DND-41 (cell line): Measurements from ENCODE around the gene CPNE5.

ENCODE experiments used
- ATAC-seq: fragments of 200-7000 bp; cut with Tn5 transposase; 3 replicates; pipeline ENCODE4 v1.9.1; 2021; ENCODE audit warnings: low read depth; ENCODE audit not compliant: insufficient read depth
- DNase-seq: peaks from one replicate; pipeline ENCODE4 v3.0.0-alpha.2; 2020
- H2AFZ ChIP-seq: 2 replicates; pipeline ENCODE4 v1.6.0; 2012; ENCODE audit warnings: low read depth, low read length
- H3K27ac ChIP-seq: 2 replicates; pipeline ENCODE4 v1.5.1; 2012; ENCODE audit warnings: low read length, inconsistent platforms
- H3K27me3 ChIP-seq: fragments of 200-600 bp; sonication (generic); 2 replicates; pipeline ENCODE4 v1.6.0; 2012; ENCODE audit warnings: low read length, mild to moderate bottlenecking, inconsistent platforms; ENCODE audit not compliant: insufficient read depth, poor library complexity
- H3K36me3 ChIP-seq: 2 replicates; pipeline ENCODE4 v1.5.1; 2012; ENCODE audit warnings: low read length, inconsistent platforms; ENCODE audit not compliant: insufficient read depth
- H3K4me1 ChIP-seq: 2 replicates; pipeline ENCODE4 v1.5.1; 2012; ENCODE audit warnings: mild to moderate bottlenecking, low read length; ENCODE audit not compliant: insufficient read depth
- H3K4me2 ChIP-seq: 2 replicates; pipeline ENCODE4 v1.6.0; 2012; ENCODE audit warnings: mild to moderate bottlenecking, moderate library complexity, low read length, inconsistent platforms; ENCODE audit not compliant: insufficient read depth
- H3K4me3 ChIP-seq, 2 experiments: fragments of 200-600 bp in 1 of 2; shearing (Covaris generic) in 1 of 2; 2 replicates each; pipeline ENCODE4 v1.5.1; 2012 to 2016; ENCODE audit warnings: inconsistent platforms in 2 of 2, low read length in 2 of 2, mild to moderate bottlenecking in 2 of 2, low read depth in 1 of 2, moderate library complexity in 1 of 2
- H3K79me2 ChIP-seq: 2 replicates; pipeline ENCODE4 v1.6.0; 2012; ENCODE audit warnings: low read length, inconsistent platforms; ENCODE audit not compliant: insufficient read depth
- H3K9ac ChIP-seq: 2 replicates; pipeline ENCODE4 v1.6.0; 2012; ENCODE audit warnings: low read depth, mild to moderate bottlenecking, inconsistent platforms, low read length, moderate library complexity
- H3K9me3 ChIP-seq: 2 replicates; pipeline ENCODE4 v1.5.1; 2012; ENCODE audit warnings: low read length, moderate library complexity, mild to moderate bottlenecking, inconsistent platforms; ENCODE audit not compliant: insufficient read depth, severe bottlenecking
- H4K20me1 ChIP-seq: 2 replicates; pipeline ENCODE4 v1.6.0; 2012; ENCODE audit warnings: low read length; ENCODE audit not compliant: insufficient read depth
- CTCF ChIP-seq: IDR thresholded peaks from 2 replicates; pipeline ENCODE4 v1.5.1; 2012; ENCODE audit warnings: borderline replicate concordance, low read length, moderate library complexity, mild to moderate bottlenecking; ENCODE audit not compliant: poor library complexity, severe bottlenecking; ENCODE audit errors: extremely low read depth
- EZH2 ChIP-seq: IDR thresholded peaks from 3 replicates; pipeline ENCODE4 v1.6.1; 2012; ENCODE audit warnings: borderline replicate concordance, low read depth, mild to moderate bottlenecking, moderate library complexity, low read length, inconsistent platforms; ENCODE audit not compliant: severe bottlenecking

The CPNE5 gene

GRCh38 chr6:36874443-36875249 is 35.4 kb upstream of the CPNE5 start, which contains the start of gene PPIL1:
Gene PPIL1 (minus strand): TSS chr6:36874803. CDS start chr6:36874772, 31 bp downstream.
- ATAC-seq (peak; percentile 92), DNase-seq (peak; percentile 89)
- TF ChIP-seq EZH2 (no peak), CTCF (peak; percentile 9)
- H3K36me3 ChIP-seq = peaks cover 31% of the 10 kb centered on the region
- H3K4me3 ChIP-seq = peak within 1 kb of the TSS; percentile 71 to 82
- peak within 1 kb of the TSS; percentile 84 for H3K9ac ChIP-seq
- H3K4me2 ChIP-seq = peak within 1 kb of the TSS; percentile 86
- peak within 1 kb of the TSS; percentile 99 for H2AFZ ChIP-seq
- H3K27me3 ChIP-seq = no peaks in the 10 kb centered on the region
- peaks cover 48% of the 10 kb centered on the region for H3K79me2 ChIP-seq
- peak within 1 kb of the TSS; percentile 100 for H3K27ac ChIP-seq
- no peaks in the 10 kb centered on the region for H4K20me1 ChIP-seq
- no peaks in the 10 kb centered on the region for H3K9me3 ChIP-seq
- peaks cover 52% of the 10 kb centered on the region for H3K4me1 ChIP-seq

DNA sequence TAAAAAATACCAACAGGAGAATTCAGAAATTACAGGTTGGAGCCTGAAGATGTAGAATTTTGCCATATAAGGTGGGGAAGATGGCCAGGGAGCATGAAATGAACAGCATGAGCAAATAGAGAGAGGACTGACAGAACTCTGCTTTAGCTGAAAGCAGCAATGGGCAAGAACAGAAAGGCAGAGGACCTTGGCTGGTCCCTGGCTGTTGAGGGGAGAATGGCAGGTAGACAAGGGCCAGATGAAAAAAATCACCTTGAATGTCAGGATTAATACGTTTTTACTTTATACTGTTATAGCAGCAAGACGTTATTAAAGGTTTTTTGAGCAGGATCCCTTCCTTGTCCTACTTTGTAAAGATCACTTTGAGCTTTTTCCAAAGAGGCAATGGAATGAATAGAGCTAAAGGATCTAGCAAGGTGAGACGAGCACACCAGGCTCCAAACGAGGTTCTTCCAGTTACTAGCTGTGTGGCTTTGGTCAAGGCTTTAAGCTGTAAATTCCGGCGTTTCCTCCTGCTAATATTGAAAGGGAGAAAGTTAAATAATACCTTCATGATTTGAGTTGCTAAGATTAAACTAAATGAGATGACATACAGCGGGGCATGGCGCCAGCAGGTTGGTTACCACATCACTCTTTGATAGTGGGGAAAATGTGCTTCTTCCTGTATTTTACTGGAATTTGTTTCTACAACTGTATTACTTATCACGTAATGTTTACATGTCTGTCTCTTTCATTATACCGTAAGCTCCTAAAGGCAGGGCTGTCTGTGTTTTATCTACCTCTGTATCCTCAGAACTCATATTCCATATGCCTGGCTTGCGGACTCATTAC is 34.6 kb upstream of the CPNE5 start:
- 0 out of 3 replicates have a peak, but pooled peaks have one; percentile 0 for ATAC-seq
- Histone ChIP-seq H3K27me3 (no peaks in the 10 kb centered on the region), H3K79me2 (peaks cover 56% of the 10 kb centered on the region), H3K27ac (peak overlapping the region; percentile 100), H3K9ac (peak overlapping the region; percentile 84), H3K36me3 (peaks cover 39% of the 10 kb centered on the region), H3K4me3 (peak overlapping the region; percentile 71 to 82), H3K4me2 (peak overlapping the region; percentile 86), H2AFZ (peak overlapping the region; percentile 99), H4K20me1 (no peaks in the 10 kb centered on the region), H3K9me3 (no peaks in the 10 kb centered on the region), H3K4me1 (peaks cover 58% of the 10 kb centered on the region)
- no peak for TF ChIP-seq CTCF
- no peak for TF ChIP-seq EZH2
- DNase-seq = no peak

DNA sequence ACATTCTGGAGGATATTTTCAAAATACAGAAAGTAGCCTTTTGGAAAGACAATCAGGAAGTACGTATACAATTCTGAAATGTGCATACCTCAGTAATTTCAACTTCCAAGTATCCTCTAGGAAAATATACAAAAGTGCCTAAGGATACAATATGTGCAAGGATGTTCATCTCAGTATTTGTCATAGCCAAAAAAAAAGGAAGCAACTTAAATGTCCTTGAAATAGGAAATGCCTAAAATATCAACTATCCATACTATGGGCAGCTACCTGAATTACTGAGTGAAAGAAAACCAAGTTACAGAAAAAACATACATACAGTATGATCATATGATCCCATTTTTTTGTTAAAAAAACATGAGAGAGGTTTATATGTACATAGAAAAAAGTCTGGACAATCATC is 33.9 kb upstream of the CPNE5 start:
- peaks cover 63% of the 10 kb centered on the region for H3K79me2 ChIP-seq
- TF ChIP-seq EZH2 = no peak
- no peak for TF ChIP-seq CTCF
- H3K9me3 ChIP-seq = no peaks in the 10 kb centered on the region
- peaks cover 63% of the 10 kb centered on the region for H3K4me1 ChIP-seq
- H3K36me3 ChIP-seq = peaks cover 46% of the 10 kb centered on the region
- peak overlapping the region; percentile 84 for H3K9ac ChIP-seq
- H3K4me3 ChIP-seq = peak overlapping the region; percentile 71 to 82; a peak in 2 of 4 replicates
- H3K27ac ChIP-seq = peak overlapping the region; percentile 100
- ATAC-seq (no peak), DNase-seq (no peak)
- H2AFZ ChIP-seq = no peak overlapping the region
- no peaks in the 10 kb centered on the region for H4K20me1 ChIP-seq
- no peaks in the 10 kb centered on the region for H3K27me3 ChIP-seq
- H3K4me2 ChIP-seq = peak overlapping the region; percentile 86
